SK-N-SH (cell line): ENCODE results near the gene BLZF1. TPM values are rescaled to one million over a fixed set of nuclear protein-coding genes. Genes with fewer than 3 reads are reported as not detected.

Experiments
- CTCF ChIA-PET: fragments of 300-600, 350-600 bp; formaldehyde crosslinking; extraction: SDS; loops from one replicate; lab custom pipeline; 2021; lab: Yijun Ruan, JAX
- POLR2A ChIA-PET: fragments of 350-600 bp; sonication (Branson Sonifier 250); formaldehyde crosslinking; extraction: SDS; loops from one replicate; lab custom pipeline; 2020; ENCODE audit warnings: antibody characterized with exemption, inconsistent platforms; lab: Yijun Ruan, JAX
- DNase-seq: peaks from one replicate; pipeline ENCODE4 v3.0.0; 2012
- H2AFZ ChIP-seq: fragments of 200-600 bp; sonication (generic); 2 replicates; pipeline ENCODE4 v1.8.1; 2016; ENCODE audit warnings: antibody characterized with exemption, mild to moderate bottlenecking, low read depth
- H3F3A ChIP-seq: fragments of 200-600 bp; sonication (generic); replicated peaks from 2 replicates; pipeline ENCODE3; 2016; ENCODE audit warnings: antibody characterized with exemption, mild to moderate bottlenecking; ENCODE audit not compliant: insufficient read depth
- H3K27ac ChIP-seq, 2 experiments: fragments of 200-500 bp in 1 of 2; fragments of 200-600 bp in 1 of 2; sonication (Bioruptor generic) in 1 of 2; sonication (generic), shearing (Covaris generic) in 1 of 2; 2 replicates each; pipeline versions ENCODE4 v1.5.1 to v1.6.1; 2014 to 2016; ENCODE audit warnings: low read depth in 2 of 2, inconsistent platforms in 1 of 2, low read length in 1 of 2, mild to moderate bottlenecking in 1 of 2, mixed read lengths in 1 of 2
- H3K27me3 ChIP-seq: fragments of 200-600 bp; sonication (generic), shearing (Covaris generic); 2 replicates; pipeline ENCODE4 v1.6.1; 2016; ENCODE audit warnings: mixed run types; ENCODE audit not compliant: insufficient read depth
- H3K36me3 ChIP-seq, 2 experiments: fragments of 200-500 bp in 1 of 2; fragments of 200-600 bp in 1 of 2; sonication (Bioruptor generic) in 1 of 2; sonication (generic) in 1 of 2; replicated peaks in 1 of 2; 2 replicates each; pipeline versions ENCODE3 to v1.5.1; 2014 to 2016; ENCODE audit warnings: low read length in 1 of 2, mild to moderate bottlenecking in 1 of 2; ENCODE audit not compliant: insufficient read depth in 2 of 2, control insufficient read depth in 1 of 2
- H3K4me1 ChIP-seq, 2 experiments: fragments of 200-500 bp in 1 of 2; fragments of 200-600 bp in 1 of 2; sonication (Bioruptor generic) in 1 of 2; sonication (generic), shearing (Covaris generic) in 1 of 2; 2 replicates each; pipeline versions ENCODE4 v1.5.1 to v1.6.1; 2014 to 2016; ENCODE audit warnings: low read depth in 1 of 2, low read length in 1 of 2, mixed run types in 1 of 2; ENCODE audit not compliant: insufficient read depth in 2 of 2, control insufficient read depth in 1 of 2
- H3K4me2 ChIP-seq: fragments of 200-600 bp; sonication (generic), shearing (Covaris generic); 2 replicates; pipeline ENCODE4 v1.6.1; 2017; ENCODE audit warnings: mixed run types
- H3K4me3 ChIP-seq, 2 experiments: fragments of 200-500 bp in 1 of 2; fragments of 200-600 bp in 1 of 2; sonication (Bioruptor generic) in 1 of 2; sonication (generic), shearing (Covaris generic) in 1 of 2; 2 replicates each; pipeline versions ENCODE4 v1.5.1 to v1.8.1; 2014 to 2016; ENCODE audit warnings: low read depth in 2 of 2, inconsistent platforms in 1 of 2, low read length in 1 of 2, mild to moderate bottlenecking in 1 of 2, mixed read lengths in 1 of 2, moderate library complexity in 1 of 2
- H3K79me2 ChIP-seq: fragments of 200-600 bp; sonication (generic); 2 replicates; pipeline ENCODE4 v1.8.1; 2017; ENCODE audit warnings: mild to moderate bottlenecking; ENCODE audit not compliant: insufficient read depth
- H3K9ac ChIP-seq: fragments of 200-600 bp; sonication (generic); 2 replicates; pipeline ENCODE4 v1.6.1; 2017; ENCODE audit warnings: mixed run types
- H3K9me2 ChIP-seq: fragments of 200-600 bp; sonication (generic); 2 replicates; pipeline ENCODE4 v1.6.1; 2017; ENCODE audit warnings: mixed run types
- H3K9me3 ChIP-seq: fragments of 200-600 bp; sonication (generic); 2 replicates; pipeline ENCODE4 v1.6.1; 2017; ENCODE audit warnings: mixed run types, mild to moderate bottlenecking, moderate library complexity
- H4K20me1 ChIP-seq: fragments of 200-600 bp; sonication (generic); 2 replicates; pipeline ENCODE4 v1.6.1; 2017; ENCODE audit warnings: mild to moderate bottlenecking, mixed run types; ENCODE audit not compliant: insufficient read depth
- ELF1 ChIP-seq: IDR thresholded peaks from 2 replicates; pipeline ENCODE4 v1.4.0; 2012
- EP300 ChIP-seq, 2 experiments: IDR thresholded peaks; 2 replicates each; pipeline versions ENCODE4 v1.4.0 to v1.6.1; 2012; ENCODE audit warnings: borderline replicate concordance in 1 of 2, low read depth in 1 of 2, low read length in 1 of 2
- FOSL2 ChIP-seq: IDR thresholded peaks from 2 replicates; pipeline ENCODE4 v1.4.0; 2012; ENCODE audit warnings: low read depth, mild to moderate bottlenecking, moderate library complexity, borderline replicate concordance
- FOXM1 ChIP-seq: IDR thresholded peaks from 2 replicates; pipeline ENCODE4 v1.4.0; 2012; ENCODE audit warnings: low read depth, mild to moderate bottlenecking
- GATA2 ChIP-seq: sonication (generic); formaldehyde crosslinking; IDR thresholded peaks from 2 replicates; pipeline ENCODE4 v1.5.0; 2020; ENCODE audit warnings: mild to moderate bottlenecking, missing genetic modification reagents
- JUND ChIP-seq: IDR thresholded peaks from 2 replicates; pipeline ENCODE4 v1.4.0; 2012
- MEF2A ChIP-seq: IDR thresholded peaks from 2 replicates; pipeline ENCODE4 v1.4.0; 2012; ENCODE audit warnings: low read depth, borderline replicate concordance
- POLR2AphosphoS5 ChIP-seq: IDR thresholded peaks from 2 replicates; pipeline ENCODE4 v1.6.1; 2012; ENCODE audit warnings: low read depth, low read length
- REST ChIP-seq: IDR thresholded peaks from 2 replicates; pipeline ENCODE4 v1.6.1; 2012; ENCODE audit warnings: mild to moderate bottlenecking, low read depth, low read length, moderate library complexity
- RFX5 ChIP-seq: IDR thresholded peaks from 2 replicates; pipeline ENCODE4 v1.6.1; 2012; ENCODE audit warnings: mild to moderate bottlenecking, improper control_type of control experiment, low read length
- TCF12 ChIP-seq: IDR thresholded peaks from 2 replicates; pipeline ENCODE4 v1.4.0; 2012
- TEAD4 ChIP-seq: IDR thresholded peaks from 2 replicates; pipeline ENCODE4 v1.4.0; 2012; ENCODE audit warnings: mild to moderate bottlenecking, borderline replicate concordance; ENCODE audit not compliant: insufficient read depth
- ZBTB33 ChIP-seq: IDR thresholded peaks from 2 replicates; pipeline ENCODE4 v1.4.0; 2012; ENCODE audit warnings: low read depth, borderline replicate concordance
- whole genome bisulfite sequencing: methylation state at CpG from one replicate; pipeline ENCODE4 v1.1.6; 2017; ENCODE audit warnings: low lambda C conversion rate; 5-methylcytosine and 5-hydroxymethylcytosine counted together
- polyA plus RNA-seq, 3 experiments: library from polyadenylated mRNA; depleted of rRNA; stranded (reverse); fragments of >200 nt; gene quantifications; 2 replicates each; pipeline ENCODE4 v1.2.3, GENCODE V29; 2012
- TF ChIP-seq, protein P1 (sequence below): IDR thresholded peaks from 2 replicates; pipeline ENCODE4 v1.4.0; 2012; ENCODE audit warnings: low read depth, borderline replicate concordance

The BLZF1 gene
- polyA plus RNA-seq, 1 of the 3 experiments (the other 2 are of a cell fraction): 9.5 TPM

GRCh38 chr1:169339773-169340172, 28.2 kb upstream of the BLZF1 start:
- no peaks in the 10 kb centered on the region for H4K20me1 ChIP-seq
- H3K9me2 ChIP-seq: no peaks in the 10 kb centered on the region
- H3F3A ChIP-seq: no peaks in the 10 kb centered on the region
- H3K79me2 ChIP-seq: no peaks in the 10 kb centered on the region
- no peaks in the 10 kb centered on the region for H3K27me3 ChIP-seq
- no peaks in the 10 kb centered on the region for H3K9me3 ChIP-seq
- H3K27ac ChIP-seq: no peak overlapping the region
- peaks cover 3 to 5% of the 10 kb centered on the region in 2 experiments for H3K36me3 ChIP-seq
- TF ChIP-seq TEAD4 (no peak), REST (no peak), ZBTB33 (no peak), EP300 (IDR thresholded peaks at IDR 0.05; ENCODE audit: borderline replicate concordance in 1 of 2, low read depth in 1 of 2, low read length in 1 of 2) (no peak), ELF1 (no peak), TCF12 (no peak), FOXM1 (no peak), JUND (no peak)
- TF ChIP-seq, protein P1, sequence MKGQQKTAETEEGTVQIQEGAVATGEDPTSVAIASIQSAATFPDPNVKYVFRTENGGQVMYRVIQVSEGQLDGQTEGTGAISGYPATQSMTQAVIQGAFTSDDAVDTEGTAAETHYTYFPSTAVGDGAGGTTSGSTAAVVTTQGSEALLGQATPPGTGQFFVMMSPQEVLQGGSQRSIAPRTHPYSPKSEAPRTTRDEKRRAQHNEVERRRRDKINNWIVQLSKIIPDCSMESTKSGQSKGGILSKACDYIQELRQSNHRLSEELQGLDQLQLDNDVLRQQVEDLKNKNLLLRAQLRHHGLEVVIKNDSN: no peak
- H2AFZ ChIP-seq: no peak overlapping the region
- H3K4me2 ChIP-seq: no peak overlapping the region
- H3K9ac ChIP-seq: no peak overlapping the region
- H3K4me3 ChIP-seq: no peak overlapping the region
- ChIA-PET POLR2A (no interaction called here), CTCF (interaction anchor here (0.9 to 1.4 kb wide), 2 partner anchors 9 to 736 kb away, joined by 4 to 9 read pairs; no protein-coding TSS in a partner anchor)
- no peak for DNase-seq
- H3K4me1 ChIP-seq: no peaks in the 10 kb centered on the region

- 97% methylated on average over 4 of the region's 5 CpGs for WGBS
- H3K9me3 ChIP-seq: no peaks in the 10 kb centered on the region
Observed at GRCh38 chr1:169340882-169341281, 27.1 kb upstream of the BLZF1 start.

More at GRCh38 chr1:169340882-169341281, 27.1 kb upstream of the BLZF1 start:
- no peak overlapping the region for H3K9ac ChIP-seq
- no peak overlapping the region for H3K4me3 ChIP-seq
- H3K27ac ChIP-seq: no peak overlapping the region
- ChIA-PET POLR2A (no interaction called here), CTCF (interaction anchor here (0.9 to 1.1 kb wide), 2 partner anchors 737 to 738 kb away, joined by 3 read pairs; no protein-coding TSS in a partner anchor)
- no peaks in the 10 kb centered on the region for H3K4me1 ChIP-seq
- no peaks in the 10 kb centered on the region for H4K20me1 ChIP-seq
- H2AFZ ChIP-seq: no peak overlapping the region
- no peak for DNase-seq
- H3K79me2 ChIP-seq: no peaks in the 10 kb centered on the region
- no peaks in the 10 kb centered on the region for H3K9me2 ChIP-seq
- peaks cover 0 to 3% of the 10 kb centered on the region in 2 experiments for H3K36me3 ChIP-seq
- no peaks in the 10 kb centered on the region for H3K27me3 ChIP-seq
- H3K4me2 ChIP-seq: no peak overlapping the region
- TF ChIP-seq FOXM1: no peak
- no peak for TF ChIP-seq ELF1
- TF ChIP-seq ZBTB33: no peak
- TF ChIP-seq RFX5: no peak
- no peak for TF ChIP-seq GATA2 (CRISPR knock-in tag)
- no peak for TF ChIP-seq MEF2A
- no peak for TF ChIP-seq POLR2AphosphoS5
- TF ChIP-seq FOSL2: no peak
- no peaks in the 10 kb centered on the region for H3F3A ChIP-seq
